NCI-H2081 treated with DMSO at 0.1 percent for 48 hours (cell line): ENCODE data around the gene TM4SF18.

Experiments
- DNase-seq: peaks from one replicate; lab custom pipeline; 2025; lab: John Stamatoyannopoulos, UW

TM4SF18 gene

GRCh38 chr3:149283401-149283800, 50.0 kb downstream of the TM4SF18 start:
- DNase-seq, result no peak

GRCh38 chr3:149282836-149283235, 50.6 kb downstream of the TM4SF18 start:
- no peak for DNase-seq

GRCh38 chr3:149282322-149282721, 51.1 kb downstream of the TM4SF18 start:
- no peak for DNase-seq

GRCh38 chr3:149280671-149281349, 52.6 kb downstream of the TM4SF18 start:
- no peak for DNase-seq

- DNase-seq, result no peak
These were observed 54.5 kb downstream of the TM4SF18 start for GRCh38 chr3:149278911-149279310.

GRCh38 chr3:149277331-149277813, 56.1 kb downstream of the TM4SF18 start:
- peak; percentile 37 for DNase-seq

- no peak for DNase-seq
These were observed 56.8 kb downstream of the TM4SF18 start for GRCh38 chr3:149276619-149277018.

- no peak for DNase-seq
These were observed 59.2 kb downstream of the TM4SF18 start for GRCh38 chr3:149274220-149274619.

- DNase-seq, result peak; percentile 94
These were observed 60.2 kb downstream of the TM4SF18 start for GRCh38 chr3:149273096-149273751.

- DNase-seq, result no peak
These were observed 61.8 kb downstream of the TM4SF18 start for GRCh38 chr3:149271669-149272068.

- no peak for DNase-seq
These were observed 63.3 kb downstream of the TM4SF18 start for GRCh38 chr3:149270180-149270579.

- no peak for DNase-seq
These were observed 63.7 kb downstream of the TM4SF18 start for GRCh38 chr3:149269687-149270086.
